ENCODE results near the gene NFE2L3. TPM values are rescaled to one million over a fixed set of nuclear protein-coding genes. Genes with fewer than 3 reads are reported as not detected.

NFE2L3 gene
- total and polyA plus RNA-seq, 2 of the 4 experiments (the other 2 are of a cell fraction): 28.0 to 43.2 TPM

- TF ChIP-seq, protein P1, sequence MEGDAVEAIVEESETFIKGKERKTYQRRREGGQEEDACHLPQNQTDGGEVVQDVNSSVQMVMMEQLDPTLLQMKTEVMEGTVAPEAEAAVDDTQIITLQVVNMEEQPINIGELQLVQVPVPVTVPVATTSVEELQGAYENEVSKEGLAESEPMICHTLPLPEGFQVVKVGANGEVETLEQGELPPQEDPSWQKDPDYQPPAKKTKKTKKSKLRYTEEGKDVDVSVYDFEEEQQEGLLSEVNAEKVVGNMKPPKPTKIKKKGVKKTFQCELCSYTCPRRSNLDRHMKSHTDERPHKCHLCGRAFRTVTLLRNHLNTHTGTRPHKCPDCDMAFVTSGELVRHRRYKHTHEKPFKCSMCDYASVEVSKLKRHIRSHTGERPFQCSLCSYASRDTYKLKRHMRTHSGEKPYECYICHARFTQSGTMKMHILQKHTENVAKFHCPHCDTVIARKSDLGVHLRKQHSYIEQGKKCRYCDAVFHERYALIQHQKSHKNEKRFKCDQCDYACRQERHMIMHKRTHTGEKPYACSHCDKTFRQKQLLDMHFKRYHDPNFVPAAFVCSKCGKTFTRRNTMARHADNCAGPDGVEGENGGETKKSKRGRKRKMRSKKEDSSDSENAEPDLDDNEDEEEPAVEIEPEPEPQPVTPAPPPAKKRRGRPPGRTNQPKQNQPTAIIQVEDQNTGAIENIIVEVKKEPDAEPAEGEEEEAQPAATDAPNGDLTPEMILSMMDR (conservative IDR thresholded peaks at IDR 0.05; ENCODE audit: low read depth, low read length): no peak
- TF ChIP-seq MAFK (IDR thresholded peaks at IDR 0.05; ENCODE audit: low read depth, low read length): no peak
- TF ChIP-seq FOS (IDR thresholded peaks at IDR 0.05; ENCODE audit: low read depth, low read length): no peak
- no peak for TF ChIP-seq RCOR1 (IDR thresholded peaks at IDR 0.05; ENCODE audit: insufficient replicate concordance, low read length)
- TF ChIP-seq ELK1 (IDR thresholded peaks at IDR 0.05; ENCODE audit: borderline replicate concordance, low read depth, low read length): no peak
- no peak for TF ChIP-seq MAZ (IDR thresholded peaks at IDR 0.05; ENCODE audit: borderline replicate concordance, low read depth, low read length)
- TF ChIP-seq POLR2A (IDR thresholded peaks at IDR 0.05; ENCODE audit: low read depth, low read length): no peak
- Histone ChIP-seq H3K9me1 (ENCODE audit: insufficient read depth, low read length) (peaks cover 15% of the 10 kb centered on the region; the same call in 1 of the 2 replicates), H3K36me3 (ENCODE audit: control insufficient read depth, insufficient read depth, low read length) (no peaks in the 10 kb centered on the region), H2BK120ac (ENCODE audit: low read depth, low read length) (no peak overlapping the region), H2AFZ (replicated peaks; ENCODE audit: low read length, poor library complexity) (no peak overlapping the region), H3K56ac (ENCODE audit: extremely low read depth, insufficient read depth, low read length) (no peak overlapping the region), H3K9ac (ENCODE audit: low read depth, low read length) (no peak overlapping the region), H4K8ac (ENCODE audit: low read depth in 2 of 2, low read length in 2 of 2) (no peak overlapping the region), H3K4me2 (ENCODE audit: low read depth, low read length) (no peak overlapping the region), H3K27ac (ENCODE audit: insufficient read depth, low read length) (no peak overlapping the region), H4K5ac (ENCODE audit: low read depth, low read length) (no peak overlapping the region), H4K20me1 (ENCODE audit: insufficient read depth, low read length) (no peaks in the 10 kb centered on the region), H2AK5ac (ENCODE audit: low read depth, low read length) (no peak overlapping the region), H3K18ac (ENCODE audit: low read depth, low read length) (no peak overlapping the region), H3K14ac (replicated peaks; ENCODE audit: low read depth, low read length) (no peak overlapping the region), H3K9me3 (ENCODE audit: control insufficient read depth, insufficient read depth, low read length) (no peaks in the 10 kb centered on the region), H3K23ac (ENCODE audit: low read depth, low read length) (no peak overlapping the region), H3K4me1 (ENCODE audit: control insufficient read depth, insufficient read depth, low read length) (peaks cover 5% of the 10 kb centered on the region), H3K27me3 (ENCODE audit: control insufficient read depth, insufficient read depth, low read length) (0 out of 2 replicates have a peak, but pooled peaks cover 2% of the 10 kb centered on the region), H4K91ac (ENCODE audit: insufficient read depth, low read depth, low read length) (no peak overlapping the region), H2AK9ac (replicated peaks; ENCODE audit: low read depth, low read length, poor library complexity) (no peak overlapping the region), H2BK15ac (ENCODE audit: low read depth, low read length) (no peak overlapping the region), H3K79me1 (ENCODE audit: low read depth in 1 of 2, low read length in 2 of 2) (peaks cover 0 to 8% of the 10 kb centered on the region in 2 experiments; a peak in 1 of 4 replicates), H2BK20ac (ENCODE audit: low read depth, low read length) (no peak overlapping the region), H2BK5ac (ENCODE audit: low read depth, low read length, poor library complexity, severe bottlenecking) (no peak overlapping the region), H3K4me3 (ENCODE audit: insufficient read depth, low read depth, low read length) (no peak overlapping the region), H3K4ac (ENCODE audit: low read depth, low read length) (no peak overlapping the region)
- no TSS peak for BruUV-seq (replicated peaks)
- CTCF ChIA-PET: no interaction called here
- ATAC-seq (ENCODE audit: low read depth) (no peak), DNase-seq (no peak)
- intact Hi-C loops (cut with micrococcal nuclease): no loop called here
- in situ Hi-C loops (cut with MboI; ENCODE audit: low sequenced_read_pairs): no loop called here
- 43% methylated on average over 1 of the region's 1 CpG; no CpG with 5 or more reads in 1 of the 2 experiments for WGBS, 2 experiments (ENCODE audit: extremely low coverage in 2 of 2, insufficient read length in 1 of 2)
- POLR2A ChIA-PET (ENCODE audit: unreplicated experiment): no interaction called here
- dilution Hi-C loops (cut with HindIII; ENCODE audit: low sequenced_read_pairs, unreplicated experiment): no loop called here
Observed at GRCh38 chr7:26147030-26147429, 5.0 kb upstream of the NFE2L3 start.
